Loucy (cell line): Measurements from ENCODE around the gene SUSD5.

ENCODE experiments used
- H2AFZ ChIP-seq: fragments of 200-600 bp; sonication (generic); 2 replicates; pipeline ENCODE4 v1.6.0; 2016; ENCODE audit warnings: antibody characterized with exemption, mild to moderate bottlenecking, low read length, moderate library complexity
- H3F3A ChIP-seq: fragments of 200-600 bp; 2 replicates; pipeline ENCODE4 v1.6.0; 2016; ENCODE audit warnings: antibody characterized with exemption, low read depth, mild to moderate bottlenecking
- H3K27me3 ChIP-seq: fragments of 200-600 bp; sonication (generic); 2 replicates; pipeline ENCODE4 v1.6.1; 2014; ENCODE audit warnings: low read length, mild to moderate bottlenecking; ENCODE audit not compliant: insufficient read depth, poor library complexity, severe bottlenecking
- H3K36me3 ChIP-seq: fragments of 200-600 bp; sonication (generic); 2 replicates; pipeline ENCODE4 v1.6.1; 2016; ENCODE audit warnings: low read length; ENCODE audit not compliant: insufficient read depth
- H3K4me1 ChIP-seq: fragments of 200-600 bp; sonication (generic); 2 replicates; pipeline ENCODE4 v1.5.1; 2014; ENCODE audit warnings: low read length, mild to moderate bottlenecking; ENCODE audit not compliant: insufficient read depth, poor library complexity, severe bottlenecking
- H3K4me2 ChIP-seq: fragments of 200-600 bp; sonication (generic); 2 replicates; pipeline ENCODE4 v1.6.0; 2014; ENCODE audit warnings: antibody characterized with exemption, low read length, low read depth, mild to moderate bottlenecking; ENCODE audit not compliant: poor library complexity, severe bottlenecking
- H3K4me3 ChIP-seq: fragments of 200-600 bp; sonication (generic); 2 replicates; pipeline ENCODE4 v1.5.1; 2014; ENCODE audit warnings: low read length, mild to moderate bottlenecking, mixed read lengths; ENCODE audit not compliant: poor library complexity, severe bottlenecking
- H3K79me2 ChIP-seq: fragments of 200-600 bp; sonication (generic); 2 replicates; pipeline ENCODE4 v1.6.1; 2014; ENCODE audit warnings: low read length; ENCODE audit not compliant: insufficient read depth
- H3K9ac ChIP-seq: fragments of 200-600 bp; sonication (generic); 2 replicates; pipeline ENCODE4 v1.6.0; 2014; ENCODE audit warnings: mild to moderate bottlenecking, low read depth, low read length, moderate library complexity; ENCODE audit not compliant: poor library complexity, severe bottlenecking
- H3K9me2 ChIP-seq: fragments of 200-600 bp; sonication (generic); replicated peaks from 2 replicates; pipeline ENCODE4 v1.6.1; 2016; ENCODE audit warnings: low read depth, low read length, mixed read lengths
- H3K9me3 ChIP-seq: fragments of 200-600 bp; sonication (generic); 2 replicates; pipeline ENCODE4 v1.6.1; 2014; ENCODE audit warnings: mild to moderate bottlenecking, antibody characterized with exemption, low read length, low read depth; ENCODE audit not compliant: insufficient read depth
- H4K20me1 ChIP-seq: fragments of 200-600 bp; sonication (generic); 2 replicates; pipeline ENCODE4 v1.6.0; 2014; ENCODE audit warnings: antibody characterized with exemption, low read length, mild to moderate bottlenecking; ENCODE audit not compliant: insufficient read depth, poor library complexity, severe bottlenecking
- CTCF ChIP-seq: fragments of 200-600 bp; sonication (generic); conservative IDR thresholded peaks from 2 replicates; pipeline ENCODE4 v1.5.1; 2014; ENCODE audit warnings: mild to moderate bottlenecking, antibody characterized with exemption, low read length
- EZH2phosphoT487 ChIP-seq: fragments of 200-600 bp; IDR thresholded peaks from 2 replicates; pipeline ENCODE4 v1.6.1; 2018; ENCODE audit warnings: antibody characterized with exemption, mild to moderate bottlenecking, moderate library complexity, borderline replicate concordance

The SUSD5 gene

GRCh38 chr3:33174095-33174494 is 44.5 kb downstream of the SUSD5 start:
- Histone ChIP-seq H3K36me3 (no peaks in the 10 kb centered on the region), H4K20me1 (no peaks in the 10 kb centered on the region), H3K4me2 (no peak overlapping the region), H3K4me1 (peaks cover 10% of the 10 kb centered on the region), H3K79me2 (no peaks in the 10 kb centered on the region), H3K4me3 (no peak overlapping the region), H3K27me3 (no peaks in the 10 kb centered on the region), H2AFZ (no peak overlapping the region), H3K9me2 (no peaks in the 10 kb centered on the region), H3K9ac (no peak overlapping the region), H3K9me3 (0 out of 2 replicates have a peak, but pooled peaks cover under 1% of the 10 kb centered on the region), H3F3A (no peaks in the 10 kb centered on the region)
- TF ChIP-seq EZH2phosphoT487 = no peak
- no peak for TF ChIP-seq CTCF

- TF ChIP-seq EZH2phosphoT487 (no peak), CTCF (no peak)
- peaks cover 10% of the 10 kb centered on the region for H3K4me1 ChIP-seq
- no peak overlapping the region for H3K9ac ChIP-seq
- H3K4me3 ChIP-seq = no peak overlapping the region
- no peaks in the 10 kb centered on the region for H3K9me3 ChIP-seq
- no peaks in the 10 kb centered on the region for H4K20me1 ChIP-seq
- H3F3A ChIP-seq = no peaks in the 10 kb centered on the region
- no peak overlapping the region for H3K4me2 ChIP-seq
- H3K79me2 ChIP-seq = no peaks in the 10 kb centered on the region
- no peaks in the 10 kb centered on the region for H3K27me3 ChIP-seq
- no peaks in the 10 kb centered on the region for H3K9me2 ChIP-seq
- no peaks in the 10 kb centered on the region for H3K36me3 ChIP-seq
- no peak overlapping the region for H2AFZ ChIP-seq
Observed at GRCh38 chr3:33173672-33174071, 44.9 kb downstream of the SUSD5 start.

- Histone ChIP-seq H3K79me2 (no peaks in the 10 kb centered on the region), H3F3A (no peaks in the 10 kb centered on the region), H3K4me3 (no peak overlapping the region), H3K27me3 (no peaks in the 10 kb centered on the region), H4K20me1 (no peaks in the 10 kb centered on the region), H3K4me1 (peaks cover 10% of the 10 kb centered on the region), H3K36me3 (no peaks in the 10 kb centered on the region), H3K9ac (no peak overlapping the region), H3K9me3 (no peaks in the 10 kb centered on the region), H2AFZ (no peak overlapping the region), H3K4me2 (no peak overlapping the region), H3K9me2 (no peaks in the 10 kb centered on the region)
- no peak for TF ChIP-seq EZH2phosphoT487
- TF ChIP-seq CTCF = no peak
Observed at GRCh38 chr3:33173103-33173502, 45.5 kb downstream of the SUSD5 start.
